Cardiac fibroblast (primary cell): ENCODE measurements around the gene TBC1D8.
A peak's percentile ranks its signal among the peaks of the same experiment; 100 is the strongest.

Experiments used
- DNase-seq, 2 donors: peaks; one replicate each; pipeline versions ENCODE4 v3.0.0 to v3.0.0-alpha.2; 2010; ENCODE audit warnings: low read depth in 2 of 2
- H3K4me3 ChIP-seq, 2 donors: replicated peaks in 1 of 2; 1 replicate in 1 of 2; 2 replicates in 1 of 2; pipeline ENCODE4 v1.5.1; 2011; ENCODE audit warnings: low read depth in 2 of 2, low read length in 2 of 2, mild to moderate bottlenecking in 2 of 2, moderate library complexity in 1 of 2
- CTCF ChIP-seq: IDR thresholded peaks from one replicate; pipeline ENCODE4 v1.5.1; 2011; ENCODE audit warnings: low read depth, mild to moderate bottlenecking, low read length, inconsistent platforms

TBC1D8 gene

GRCh38 chr2:101037161-101037755 lies 113.9 kb downstream of the TBC1D8 start:
- no peak overlapping the region for H3K4me3 ChIP-seq
- no peak for TF ChIP-seq CTCF
- DNase-seq: no peak

GRCh38 chr2:101036562-101036961 lies 114.6 kb downstream of the TBC1D8 start:
- DNase-seq: peak; percentile 61 to 62
- H3K4me3 ChIP-seq: no peak overlapping the region
- TF ChIP-seq CTCF: peak; percentile 61

- no peak for DNase-seq
- no peak overlapping the region for H3K4me3 ChIP-seq
- no peak for TF ChIP-seq CTCF
Measured at GRCh38 chr2:101032084-101032776, 119.0 kb downstream of the TBC1D8 start.

GRCh38 chr2:101030866-101031554 lies 120.2 kb downstream of the TBC1D8 start:
- DNase-seq: no peak
- TF ChIP-seq CTCF: no peak
- H3K4me3 ChIP-seq: no peak overlapping the region

GRCh38 chr2:101027852-101028251 lies 123.3 kb downstream of the TBC1D8 start:
- no peak overlapping the region for H3K4me3 ChIP-seq
- DNase-seq: no peak
- no peak for TF ChIP-seq CTCF

GRCh38 chr2:101026923-101027469 lies 124.2 kb downstream of the TBC1D8 start:
- no peak for DNase-seq
- no peak for TF ChIP-seq CTCF
- no peak overlapping the region for H3K4me3 ChIP-seq
